Upper lobe of right lung (tissue), 1 donor: Measurements from ENCODE around the gene S1PR3. TPM values are rescaled to one million over a fixed set of nuclear protein-coding genes. Genes with fewer than 3 reads are reported as not detected.
"Not testable (repeated sequence)": the region's sequence is repeated elsewhere in the genome, so short reads cannot be mapped to it uniquely, and the experiment has no call there.

Source experiments
- ATAC-seq: fragments of 200-7000 bp; cut with Tn5 transposase; one replicate; pipeline ENCODE4 v1.9.1; 2020; ENCODE audit warnings: mild to moderate bottlenecking, moderate library complexity
- DNase-seq: peaks from one replicate; pipeline ENCODE4 v3.0.0-alpha.2; 2020
- H3K27ac ChIP-seq: fragments of 200-600 bp; one replicate; pipeline ENCODE4 v1.8.0; 2022
- H3K27me3 ChIP-seq: fragments of 200-600 bp; one replicate; pipeline ENCODE4 v1.8.0; 2022; ENCODE audit warnings: mild to moderate bottlenecking
- H3K36me3 ChIP-seq: fragments of 200-600 bp; one replicate; pipeline ENCODE4 v1.8.0; 2022
- H3K4me1 ChIP-seq: fragments of 200-600 bp; one replicate; pipeline ENCODE4 v1.8.0; 2022
- H3K4me3 ChIP-seq: fragments of 200-600 bp; one replicate; pipeline ENCODE4 v1.8.0; 2022; ENCODE audit warnings: mild to moderate bottlenecking
- H3K9me3 ChIP-seq: fragments of 200-600 bp; one replicate; pipeline ENCODE4 v1.8.0; 2022
- intact Hi-C: fragments of 100-400 bp; cut with DNase I; formaldehyde crosslinking; loops from one replicate; pipeline ENCODE4 v1.11.0; 2022
- long read RNA-seq: library from polyadenylated mRNA; unstranded; transcript quantifications from one replicate; pipeline ENCODE4 v2.0.0, GENCODE V29; 2021
- total RNA-seq: library from RNA; stranded (reverse); fragmentation: NEBNext Ultra II Directional; extraction: Animal tissue kit (Norgen Biotek cat#: 25700); gene quantifications from one replicate; pipeline ENCODE4 v1.2.1, GENCODE V29; 2021
- TF ChIP-seq, protein P1 (sequence below): fragments of 200-600 bp; IDR thresholded peaks from one replicate; pipeline ENCODE4 v1.8.0; 2022; ENCODE audit warnings: antibody characterized with exemption
- donor health status: DM: no; HTN: yes; CAD: no; lungs with severe emphysema.

S1PR3 gene
- total RNA-seq, result 10.2 TPM
- long read RNA-seq, full-length matches to known transcripts, result 11 of 13 reads
- long read RNA-seq, partial matches to known transcripts, result 0 of 13 reads
- long read RNA-seq, other reads (novel, unspliced or antisense), result 2 of 13 reads

DNA sequence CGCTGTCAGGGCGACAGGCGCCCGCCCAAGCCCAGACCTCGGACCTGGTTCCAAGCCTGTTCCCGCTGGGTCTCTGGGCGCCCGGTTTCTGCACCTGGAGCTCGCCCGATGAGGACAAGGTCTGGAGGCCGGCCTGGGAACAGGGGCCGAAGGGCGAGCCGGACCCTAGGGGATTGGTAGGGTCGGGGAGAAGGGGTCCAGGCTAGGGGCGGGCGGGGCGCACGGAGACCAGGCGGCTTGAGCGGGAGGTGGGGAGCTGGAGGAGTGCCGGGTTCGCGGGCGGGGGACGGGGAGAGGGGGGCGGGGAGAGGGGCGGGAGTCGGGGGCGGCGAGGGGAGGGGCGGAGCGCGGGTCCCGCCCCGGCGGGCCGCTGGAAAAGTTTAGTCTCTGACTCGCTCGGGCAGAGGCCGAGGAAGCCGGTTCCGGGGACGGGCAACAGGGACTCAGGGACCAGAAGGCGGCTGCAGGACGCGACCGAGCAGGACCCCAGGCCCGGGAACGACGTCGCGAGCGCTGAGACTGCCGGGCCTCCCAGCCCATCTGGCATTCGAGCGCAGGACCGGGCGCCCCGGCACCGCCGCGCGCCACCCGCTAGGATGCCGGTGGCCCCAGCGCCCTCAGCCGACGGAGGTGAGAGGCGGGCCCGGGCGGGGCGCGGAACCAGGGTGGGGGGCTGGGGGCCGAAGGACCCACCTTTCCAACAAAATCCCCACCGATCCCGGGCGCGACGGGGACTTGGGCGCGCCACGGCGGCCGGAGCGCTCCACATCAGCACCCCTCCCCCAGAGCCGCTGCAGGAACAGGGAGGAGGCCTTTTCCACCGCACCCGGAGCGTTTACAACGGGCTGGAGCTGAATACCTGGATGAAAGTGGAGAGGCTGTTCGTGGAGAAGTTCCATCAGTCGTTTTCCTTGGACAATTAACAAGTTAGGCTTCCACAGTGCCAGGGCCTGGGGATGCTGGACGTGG, at the start of gene S1PR3:
S1PR3 (plus strand) TSS at position 403 of the 969 bp plus-strand sequence. CDS start 9,733 bp downstream, outside the sequence.
- peak; percentile 73 for ATAC-seq
- Histone ChIP-seq H3K4me3 (peak within 1 kb of the TSS; percentile 63), H3K9me3 (no peaks in the 10 kb centered on the region), H3K27ac (no peak within 1 kb of the TSS), H3K36me3 (no peaks in the 10 kb centered on the region), H3K4me1 (peaks cover 15% of the 10 kb centered on the region), H3K27me3 (peaks cover 5% of the 10 kb centered on the region)
- TF ChIP-seq, protein P1, sequence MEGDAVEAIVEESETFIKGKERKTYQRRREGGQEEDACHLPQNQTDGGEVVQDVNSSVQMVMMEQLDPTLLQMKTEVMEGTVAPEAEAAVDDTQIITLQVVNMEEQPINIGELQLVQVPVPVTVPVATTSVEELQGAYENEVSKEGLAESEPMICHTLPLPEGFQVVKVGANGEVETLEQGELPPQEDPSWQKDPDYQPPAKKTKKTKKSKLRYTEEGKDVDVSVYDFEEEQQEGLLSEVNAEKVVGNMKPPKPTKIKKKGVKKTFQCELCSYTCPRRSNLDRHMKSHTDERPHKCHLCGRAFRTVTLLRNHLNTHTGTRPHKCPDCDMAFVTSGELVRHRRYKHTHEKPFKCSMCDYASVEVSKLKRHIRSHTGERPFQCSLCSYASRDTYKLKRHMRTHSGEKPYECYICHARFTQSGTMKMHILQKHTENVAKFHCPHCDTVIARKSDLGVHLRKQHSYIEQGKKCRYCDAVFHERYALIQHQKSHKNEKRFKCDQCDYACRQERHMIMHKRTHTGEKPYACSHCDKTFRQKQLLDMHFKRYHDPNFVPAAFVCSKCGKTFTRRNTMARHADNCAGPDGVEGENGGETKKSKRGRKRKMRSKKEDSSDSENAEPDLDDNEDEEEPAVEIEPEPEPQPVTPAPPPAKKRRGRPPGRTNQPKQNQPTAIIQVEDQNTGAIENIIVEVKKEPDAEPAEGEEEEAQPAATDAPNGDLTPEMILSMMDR, result no peak
- intact Hi-C loops, result no loop called here
- peak; percentile 75 for DNase-seq

GRCh38 chr9:88941586-88941985, 49.7 kb upstream of the S1PR3 start:
- intact Hi-C loops, H3K27ac ChIP-seq, H3K9me3 ChIP-seq, DNase-seq, H3K36me3 ChIP-seq, H3K27me3 ChIP-seq, H3K4me1 ChIP-seq, H3K4me3 ChIP-seq, ATAC-seq: not testable (repeated sequence)

DNA sequence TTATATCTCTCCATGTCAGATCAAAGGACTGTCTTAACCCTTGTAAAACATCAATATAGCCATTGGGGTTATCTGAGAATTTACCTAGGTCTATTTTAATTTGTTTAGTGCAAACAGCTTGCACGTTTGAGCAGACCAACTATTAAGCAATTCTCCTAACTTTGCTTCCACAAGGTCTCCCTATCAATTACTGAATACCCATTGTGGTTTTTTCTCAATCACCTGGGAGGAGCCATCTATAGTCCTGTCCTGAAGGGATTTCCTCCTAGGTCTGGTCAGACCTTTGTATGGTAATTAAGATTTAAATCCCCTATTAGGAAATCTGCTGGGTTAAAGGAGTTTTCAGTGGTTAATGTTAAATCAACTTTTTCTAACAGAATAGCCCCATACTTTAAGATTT, 48.9 kb upstream of the S1PR3 start:
- intact Hi-C loops, result no loop called here
- H3K27ac ChIP-seq, result no peak overlapping the region
- no peak for ATAC-seq

GRCh38 chr9:88945636-88946333, 45.5 kb upstream of the S1PR3 start:
- Histone ChIP-seq H3K9me3 (no peaks in the 10 kb centered on the region), H3K4me1 (peaks cover 6% of the 10 kb centered on the region), H3K4me3 (no peak overlapping the region), H3K27me3 (no peaks in the 10 kb centered on the region), H3K27ac (no peak overlapping the region), H3K36me3 (no peaks in the 10 kb centered on the region)
- TF ChIP-seq, protein P1, result no peak
- DNase-seq, result no peak
- ATAC-seq, result no peak
- intact Hi-C loops, result no loop called here

More for the DNA sequence above, 48.9 kb upstream of the S1PR3 start:
- no peaks in the 10 kb centered on the region for H3K4me1 ChIP-seq
- no peak overlapping the region for H3K4me3 ChIP-seq
- DNase-seq, result no peak
- no peaks in the 10 kb centered on the region for H3K36me3 ChIP-seq
- TF ChIP-seq, protein P1, result no peak
- H3K27me3 ChIP-seq, result no peaks in the 10 kb centered on the region
- no peaks in the 10 kb centered on the region for H3K9me3 ChIP-seq

DNA sequence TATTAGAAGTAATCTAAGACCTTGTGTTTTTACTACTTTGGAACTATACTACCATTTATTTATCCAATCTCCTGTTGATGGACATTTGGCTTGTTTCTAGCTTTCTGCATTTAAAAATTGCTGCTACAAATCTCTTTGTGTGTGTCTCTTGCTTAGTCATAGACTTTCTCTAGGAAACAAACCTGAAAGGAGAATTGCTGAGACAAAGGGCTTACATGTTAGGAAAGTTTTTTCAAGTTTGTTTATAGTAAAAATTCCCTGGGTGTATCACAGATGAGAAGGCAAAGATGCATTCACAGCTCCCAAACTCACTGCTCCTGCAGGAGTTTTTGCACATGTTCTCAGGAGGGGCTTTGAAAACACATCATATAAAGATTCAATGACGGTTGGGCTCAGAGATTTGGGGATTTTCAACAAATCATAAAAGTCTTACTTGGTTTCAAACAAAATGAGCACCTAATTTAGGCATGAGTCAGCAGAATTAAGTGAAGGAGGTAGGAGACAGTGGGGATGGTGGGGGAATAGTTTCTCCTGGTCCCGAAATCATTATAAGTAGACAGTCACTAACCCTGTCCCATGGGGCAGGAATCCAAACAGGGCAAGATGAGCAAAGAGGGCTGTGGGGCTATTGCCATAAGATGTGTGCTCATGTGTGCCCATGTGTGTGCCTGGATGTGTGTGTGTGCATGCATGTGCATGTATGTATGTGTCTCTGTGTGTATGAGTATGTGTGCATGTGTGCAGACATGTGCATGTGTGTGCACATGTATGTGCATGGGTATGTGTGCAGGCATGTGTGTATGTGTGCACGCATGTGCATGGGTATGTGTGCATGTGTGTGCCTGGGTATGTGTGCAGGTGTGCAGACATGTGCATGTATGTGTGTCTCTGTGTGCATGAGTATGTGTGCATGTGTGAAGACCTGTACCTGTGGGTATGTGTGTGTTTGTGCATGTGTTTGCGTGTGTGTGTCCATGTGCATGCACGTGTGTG, 43.4 kb upstream of the S1PR3 start:
- no peaks in the 10 kb centered on the region for H3K27me3 ChIP-seq
- H3K36me3 ChIP-seq, result no peaks in the 10 kb centered on the region
- ATAC-seq (peak; percentile 25), DNase-seq (no peak)
- no peaks in the 10 kb centered on the region for H3K9me3 ChIP-seq
- TF ChIP-seq, protein P1, result no peak
- H3K4me3 ChIP-seq, result no peak overlapping the region
- intact Hi-C loops, result no loop called here
- peaks cover 6% of the 10 kb centered on the region for H3K4me1 ChIP-seq
- no peak overlapping the region for H3K27ac ChIP-seq
